Naive thymus-derived CD8-positive, alpha-beta T cell (primary cell): ENCODE data around the gene WWC2. TPM values are rescaled to one million over a fixed set of nuclear protein-coding genes. Genes with fewer than 3 reads are reported as not detected.

Experiments
- ATAC-seq, 2 donors: fragments of 150-1000 bp; cut with Tn5 transposase in 1 of 2; sonication (Bioruptor Pico), chemical (Tn5 transposase) in 1 of 2; 1 replicate in 1 of 2; 2 replicates in 1 of 2; pipeline ENCODE4 v1.10.0; 2021; ENCODE audit warnings: mild to moderate bottlenecking in 2 of 2, moderate library complexity in 2 of 2
- POLR2A ChIA-PET: fragments of 350-600 bp; sonication (Branson Sonifier 250); formaldehyde crosslinking; loops from one replicate; lab custom pipeline; 2021; ENCODE audit warnings: antibody characterized with exemption; lab: Charles Lee
- DNase-seq, 10 donors: peaks; one replicate each; pipeline versions ENCODE4 v3.0.0 to v3.0.0-alpha.2; 2020 to 2022
- H3K27ac Mint-ChIP-seq, 10 donors: one replicate each; pipeline ENCODE4 v1.8.0; 2020 to 2022; ENCODE audit warnings: mild to moderate bottlenecking in 10 of 10, mixed read lengths in 10 of 10, moderate library complexity in 4 of 10, inconsistent platforms in 1 of 10
- H3K27me3 Mint-ChIP-seq, 5 donors: one replicate each; pipeline ENCODE4 v1.8.0; 2021 to 2022; ENCODE audit warnings: mixed read lengths in 5 of 5
- H3K36me3 Mint-ChIP-seq, 3 donors: one replicate each; pipeline ENCODE4 v1.8.0; 2020 to 2022; ENCODE audit warnings: mixed read lengths in 3 of 3, mild to moderate bottlenecking in 2 of 3, inconsistent platforms in 1 of 3
- H3K4me1 Mint-ChIP-seq, 4 donors: one replicate each; pipeline ENCODE4 v1.8.0; 2021 to 2022; ENCODE audit warnings: mixed read lengths in 4 of 4
- H3K4me3 Mint-ChIP-seq, 10 donors: one replicate each; pipeline ENCODE4 v1.8.0; 2020 to 2022; ENCODE audit warnings: mild to moderate bottlenecking in 10 of 10, mixed read lengths in 10 of 10, moderate library complexity in 6 of 10, inconsistent platforms in 1 of 10
- H3K9me3 Mint-ChIP-seq, 9 donors: one replicate each; pipeline ENCODE4 v1.8.0; 2020 to 2022; ENCODE audit warnings: mixed read lengths in 9 of 9, mild to moderate bottlenecking in 3 of 9, inconsistent platforms in 1 of 9, moderate library complexity in 1 of 9
- polyA plus RNA-seq, 3 donors: library from polyadenylated mRNA; unstranded; fragments of 300-500 nt; fragmentation: Illumina TruSeq; gene quantifications; one replicate each; pipeline ENCODE4 v1.2.3, GENCODE V29; 2021
- total RNA-seq, 8 experiments: library from RNA in 2 of 8; stranded (reverse) in 2 of 8; gene quantifications; one replicate each; pipeline ENCODE4 v1.2.3 and lab custom pipeline; 2021 to 2026

The WWC2 gene
- total and polyA plus RNA-seq, 5 experiments from 2014 or later: 0.59 to 8.0 (median 1.0) TPM

DNA sequence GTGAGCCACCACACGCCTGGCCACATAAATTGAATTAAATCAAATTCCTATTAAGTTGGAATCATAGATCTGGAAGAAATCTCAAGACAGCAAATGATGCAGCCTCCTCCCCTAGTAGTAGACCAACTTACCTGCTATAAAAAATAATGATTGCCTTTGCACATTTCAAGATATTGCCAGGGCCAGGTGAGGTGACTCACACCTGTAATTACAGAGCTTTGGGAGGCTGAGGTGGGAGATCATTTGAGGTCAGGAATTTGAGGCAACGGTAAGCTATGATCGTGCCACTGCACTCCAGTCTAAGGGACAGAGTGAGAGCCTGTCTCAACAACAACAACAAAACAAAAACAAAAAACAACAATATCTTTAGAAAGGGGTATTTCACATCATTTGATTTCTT is 17.0 kb upstream of the WWC2 start:
- POLR2A ChIA-PET: interaction anchor here (0.7 kb wide), 1 partner anchor 14 kb away, joined by 10 read pairs; no protein-coding TSS in a partner anchor
- Mint-ChIP-seq H3K4me1 (no peaks in the 10 kb centered on the region), H3K27ac (no peak overlapping the region), H3K9me3 (no peaks in the 10 kb centered on the region), H3K4me3 (no peak overlapping the region), H3K36me3 (no peaks in the 10 kb centered on the region), H3K27me3 (peaks cover 0 to 2% (median 0%) of the 10 kb centered on the region in 5 donors)
- DNase-seq: no peak
- no peak for ATAC-seq

DNA sequence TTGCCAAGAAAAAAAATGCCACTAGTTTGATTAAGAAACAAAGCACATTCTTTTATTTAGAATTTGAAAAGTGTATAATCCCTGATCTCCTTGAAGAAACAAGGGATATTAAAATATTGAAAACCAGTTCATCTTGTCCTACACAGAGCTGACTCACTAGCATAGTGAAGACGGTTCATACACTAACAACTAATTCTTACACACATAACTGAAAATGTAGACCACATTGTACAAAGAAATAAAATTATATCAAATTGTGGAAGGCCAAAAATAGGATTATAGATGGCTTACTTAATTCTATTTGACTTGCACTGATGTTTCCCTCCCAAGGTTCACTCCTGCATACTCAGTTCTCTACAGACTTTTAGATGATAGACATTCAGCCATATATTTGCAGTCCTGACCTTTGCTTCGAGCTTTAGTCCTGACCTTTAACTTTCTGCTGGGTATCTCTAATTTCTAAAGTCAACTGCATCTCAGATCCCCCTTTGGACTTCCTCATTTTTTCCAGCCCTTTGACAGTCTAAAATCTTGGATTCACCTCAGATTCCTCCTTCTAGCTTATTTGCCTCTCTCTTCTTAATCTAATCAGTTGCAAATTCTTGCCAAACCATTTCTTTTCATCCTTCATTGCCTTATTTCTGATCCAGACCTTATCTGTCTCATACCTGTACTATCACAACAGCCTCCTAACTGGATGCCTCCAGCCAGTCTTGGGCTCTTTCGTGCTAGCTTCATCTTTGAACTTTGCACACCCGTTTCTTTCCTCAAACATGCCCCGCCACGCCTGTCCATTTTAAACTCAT is 4.5 kb upstream of the WWC2 start:
- peaks cover 2 to 13% (median 8%) of the 10 kb centered on the region in 4 donors for H3K4me1 Mint-ChIP-seq
- POLR2A ChIA-PET: no interaction called here
- H3K27ac Mint-ChIP-seq: peak overlapping the region in 3 of 10 donors; percentile 1 to 7 (median 6)
- H3K9me3 Mint-ChIP-seq: peaks cover 0 to 16% (median 3%) of the 10 kb centered on the region in 9 donors
- ATAC-seq: no peak
- DNase-seq: no peak
- peaks cover 0 to 14% (median 0%) of the 10 kb centered on the region in 5 donors for H3K27me3 Mint-ChIP-seq
- peaks cover 0 to 8% (median 2%) of the 10 kb centered on the region in 3 donors for H3K36me3 Mint-ChIP-seq
- H3K4me3 Mint-ChIP-seq: no peak overlapping the region

DNA sequence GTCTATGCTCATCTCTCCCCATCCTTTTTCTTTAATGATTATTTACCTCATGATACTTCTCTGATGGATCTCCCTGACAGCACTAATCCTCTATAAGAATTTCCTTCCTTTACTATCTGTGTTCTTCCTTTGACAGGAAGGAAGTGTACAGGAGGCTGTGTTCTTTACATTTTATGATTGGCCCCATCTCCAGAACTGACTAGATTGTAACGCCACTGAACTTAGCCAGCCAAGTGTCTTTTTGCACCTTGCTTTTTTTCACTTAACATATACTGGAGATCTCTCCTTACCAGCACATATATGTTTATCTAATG is 3.9 kb upstream of the WWC2 start:
- POLR2A ChIA-PET: no interaction called here
- DNase-seq (no peak), ATAC-seq (no peak)
- Mint-ChIP-seq H3K4me1 (peaks cover 2 to 15% (median 9%) of the 10 kb centered on the region in 4 donors), H3K4me3 (no peak overlapping the region), H3K27me3 (peaks cover 0 to 15% (median 0%) of the 10 kb centered on the region in 5 donors), H3K36me3 (peaks cover 0 to 2% (median 1%) of the 10 kb centered on the region in 3 donors), H3K9me3 (peaks cover 0 to 11% (median under 1%) of the 10 kb centered on the region in 9 donors), H3K27ac (peak overlapping the region in 2 of 10 donors; percentile 1)

DNA sequence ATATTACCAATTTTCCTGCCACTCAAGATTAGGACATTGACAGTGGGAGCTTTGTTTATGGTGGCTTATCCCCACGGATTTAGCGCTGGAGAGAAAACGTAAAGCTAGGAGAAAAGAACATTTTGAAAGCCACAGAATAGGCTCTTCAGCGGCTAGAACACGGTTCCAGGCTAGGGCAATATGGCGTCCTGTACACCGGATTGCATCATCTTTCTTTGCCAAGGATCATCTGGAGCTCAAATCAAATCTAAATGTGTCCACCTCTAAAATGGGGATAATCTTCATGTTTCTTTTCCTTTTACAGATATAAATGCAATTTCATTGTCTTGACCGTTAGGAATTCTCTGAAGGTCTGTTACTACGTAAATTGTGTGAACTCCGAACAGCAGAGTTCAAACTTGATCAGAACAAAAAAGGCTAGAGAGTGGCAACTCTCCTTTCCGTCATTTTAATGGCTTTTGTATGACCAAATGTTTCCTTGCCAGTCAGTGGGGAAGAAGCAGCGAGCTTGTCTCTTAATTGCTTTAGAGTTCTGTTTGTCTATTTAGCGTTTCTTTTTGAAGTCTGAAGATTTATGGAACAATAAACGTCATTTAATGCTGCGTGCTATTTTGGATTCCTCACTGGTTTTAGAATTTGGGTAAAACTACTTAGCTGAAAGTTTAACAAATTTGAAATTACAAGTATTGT is 2.6 kb upstream of the WWC2 start:
- H3K36me3 Mint-ChIP-seq: no peaks in the 10 kb centered on the region
- peaks cover 0 to 18% (median 0%) of the 10 kb centered on the region in 5 donors for H3K27me3 Mint-ChIP-seq
- H3K27ac Mint-ChIP-seq: no peak overlapping the region
- H3K4me3 Mint-ChIP-seq: peak overlapping the region in 6 of 10 donors; percentile 43 to 78 (median 70)
- DNase-seq (no peak), ATAC-seq (no peak)
- H3K4me1 Mint-ChIP-seq: peaks cover 2 to 18% (median 11%) of the 10 kb centered on the region in 4 donors
- POLR2A ChIA-PET: interaction anchor here (0.6 kb wide), 1 partner anchor 14 kb away, joined by 10 read pairs; no protein-coding TSS in a partner anchor
- H3K9me3 Mint-ChIP-seq: peaks cover 0 to 1% (median 0%) of the 10 kb centered on the region in 9 donors

DNA sequence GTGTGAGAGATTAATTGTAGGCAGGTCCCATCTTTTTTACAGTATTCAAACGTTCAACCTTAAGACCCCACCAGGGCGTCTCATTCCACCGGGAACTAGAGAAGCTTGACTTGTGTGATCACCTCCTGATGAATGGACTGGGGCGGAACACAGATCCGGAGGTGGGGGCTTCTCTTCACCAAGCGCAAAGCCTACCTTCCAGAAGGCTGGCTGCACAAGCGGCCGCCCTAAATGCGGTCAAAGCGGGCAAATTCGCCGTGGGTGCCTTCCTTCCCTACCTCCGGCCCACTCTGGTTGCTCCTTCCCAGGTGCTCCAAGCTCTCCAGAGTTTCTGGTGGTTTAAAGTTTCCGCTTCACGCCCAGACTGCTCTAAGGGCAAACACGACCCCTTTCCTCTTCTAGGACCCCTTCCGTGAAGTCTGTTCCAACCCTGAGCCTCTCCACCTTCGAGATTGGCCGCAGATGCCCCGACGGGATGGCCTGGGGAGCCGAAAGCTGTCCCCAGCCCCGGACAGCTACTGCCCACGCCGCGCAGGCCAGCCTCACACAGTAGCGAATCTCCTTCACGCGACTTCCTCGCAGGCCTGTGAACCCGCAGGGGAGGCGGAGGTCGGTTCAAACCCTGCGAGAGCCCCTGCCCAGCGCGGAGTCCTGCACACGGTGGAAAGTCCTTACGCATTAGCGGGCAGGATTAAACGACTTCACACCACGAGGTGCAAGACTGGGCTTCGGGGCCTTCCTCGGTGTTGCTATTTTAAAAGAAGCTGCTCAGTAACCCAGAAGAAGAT is 1.6 kb upstream of the WWC2 start:
- Mint-ChIP-seq H3K4me1 (peaks cover 2 to 18% (median 11%) of the 10 kb centered on the region in 4 donors), H3K27me3 (peaks cover 0 to 23% (median 6%) of the 10 kb centered on the region in 5 donors), H3K36me3 (no peaks in the 10 kb centered on the region), H3K9me3 (peaks cover 0 to 1% (median 0%) of the 10 kb centered on the region in 9 donors), H3K4me3 (peak overlapping the region; percentile 61 to 81 (median 73)), H3K27ac (peak overlapping the region in 8 of 10 donors; percentile 2 to 89 (median 49))
- POLR2A ChIA-PET: no interaction called here
- ATAC-seq (peak in 1 of 2 donors; percentile 2), DNase-seq (peak in 4 of 10 donors; percentile 2 to 56 (median 10))

DNA sequence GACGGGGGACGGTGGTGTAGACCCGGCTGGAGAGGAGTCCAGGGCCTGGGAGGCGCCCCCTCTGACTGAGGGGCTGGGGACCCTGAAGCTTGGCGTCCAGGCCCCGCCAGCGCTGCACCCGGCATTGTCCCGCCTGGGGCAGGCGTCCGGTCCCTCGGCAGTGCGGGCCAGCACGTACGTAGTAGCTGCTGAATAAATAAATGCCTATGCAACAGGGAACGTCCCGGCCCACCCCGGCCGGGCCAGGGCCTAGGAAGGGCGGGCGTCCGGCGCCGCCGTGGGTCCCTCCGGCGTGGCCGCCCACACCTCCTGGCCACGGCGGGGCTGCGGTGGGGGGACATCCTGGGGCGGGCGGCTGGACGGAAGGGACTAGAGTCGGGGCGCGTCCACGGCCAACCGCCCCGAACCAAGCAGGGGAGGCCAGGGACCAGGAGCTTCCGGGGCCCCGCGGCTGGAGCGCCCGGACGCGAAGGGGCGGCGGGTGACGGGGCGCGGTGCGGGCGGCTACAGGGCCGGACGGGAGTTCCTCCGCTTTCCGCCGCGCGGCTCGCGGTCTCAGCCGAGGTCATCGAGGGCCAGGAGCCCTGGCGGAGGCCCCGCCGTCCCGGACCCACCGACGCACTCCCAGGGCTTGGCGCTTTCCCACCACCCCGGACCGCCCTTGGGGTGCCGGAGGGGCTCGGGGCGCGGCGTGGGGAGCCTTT is 886 bp upstream of the WWC2 start:
- Mint-ChIP-seq H3K27ac (peak overlapping the region in 1 of 10 donors; percentile 80), H3K9me3 (peaks cover 0 to 1% (median 0%) of the 10 kb centered on the region in 9 donors), H3K36me3 (no peaks in the 10 kb centered on the region), H3K27me3 (peaks cover 0 to 29% (median 7%) of the 10 kb centered on the region in 5 donors), H3K4me1 (peaks cover 2 to 18% (median 11%) of the 10 kb centered on the region in 4 donors), H3K4me3 (peak overlapping the region; percentile 69 to 86 (median 74))
- peak; percentile 30 to 31 for ATAC-seq
- POLR2A ChIA-PET: interaction anchor here (0.8 to 1.2 kb wide), 3 partner anchors 18 to 345 kb away, joined by 3 read pairs; no protein-coding TSS in a partner anchor
- peak in 3 of 10 donors; percentile 10 to 36 (median 15) for DNase-seq

DNA sequence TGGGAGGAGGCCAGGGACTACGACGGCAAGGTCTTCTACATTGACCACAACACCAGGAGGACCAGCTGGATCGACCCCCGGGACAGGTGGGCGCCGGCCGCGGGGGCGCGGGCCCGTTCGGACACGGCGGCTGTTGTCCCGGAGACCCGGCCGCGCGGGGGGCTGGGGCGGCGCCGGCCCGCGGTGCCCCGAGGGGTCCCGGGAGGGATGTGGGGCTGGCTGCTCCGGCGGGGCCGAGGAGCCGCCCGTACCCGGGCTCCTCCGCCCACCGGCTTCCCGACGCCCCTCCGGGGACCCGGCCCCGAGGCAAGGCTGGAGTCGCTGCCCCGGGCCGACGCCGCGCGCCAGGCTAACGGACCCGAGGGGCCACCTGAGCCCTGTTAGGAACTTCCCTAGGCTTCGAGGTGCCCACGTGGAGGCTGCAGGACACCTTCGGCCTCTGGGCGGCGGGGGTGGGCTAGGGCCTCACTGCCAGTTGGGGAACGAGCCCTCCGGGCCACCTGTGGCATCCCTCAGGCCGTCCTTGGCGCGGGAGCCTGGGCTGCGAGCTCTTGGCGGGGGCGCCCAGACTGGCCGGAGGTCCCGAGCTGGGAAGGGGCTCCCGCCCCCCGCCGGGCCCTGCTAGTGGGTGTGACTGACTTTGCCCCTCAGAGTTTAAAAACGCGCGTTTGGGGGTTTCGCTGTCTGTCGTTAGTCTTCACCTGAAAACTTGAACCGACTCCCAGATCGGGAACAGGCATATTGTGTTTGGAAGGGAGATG is 660 bp downstream of the WWC2 start:
- peak overlapping the region; percentile 56 to 81 (median 75) for H3K4me3 Mint-ChIP-seq
- POLR2A ChIA-PET: interaction anchor here (1.2 kb wide), 1 partner anchor 16 kb away, joined by 3 read pairs; no protein-coding TSS in a partner anchor
- peak in 3 of 10 donors; percentile 7 to 12 (median 9) for DNase-seq
- peaks cover 0 to 1% (median 0%) of the 10 kb centered on the region in 9 donors for H3K9me3 Mint-ChIP-seq
- H3K36me3 Mint-ChIP-seq: no peaks in the 10 kb centered on the region
- peaks cover 0 to 29% (median 8%) of the 10 kb centered on the region in 5 donors for H3K27me3 Mint-ChIP-seq
- H3K4me1 Mint-ChIP-seq: peaks cover 2 to 17% (median 11%) of the 10 kb centered on the region in 4 donors
- ATAC-seq: peak; percentile 3 to 4
- peak overlapping the region in 2 of 10 donors; percentile 68 to 70 for H3K27ac Mint-ChIP-seq

DNA sequence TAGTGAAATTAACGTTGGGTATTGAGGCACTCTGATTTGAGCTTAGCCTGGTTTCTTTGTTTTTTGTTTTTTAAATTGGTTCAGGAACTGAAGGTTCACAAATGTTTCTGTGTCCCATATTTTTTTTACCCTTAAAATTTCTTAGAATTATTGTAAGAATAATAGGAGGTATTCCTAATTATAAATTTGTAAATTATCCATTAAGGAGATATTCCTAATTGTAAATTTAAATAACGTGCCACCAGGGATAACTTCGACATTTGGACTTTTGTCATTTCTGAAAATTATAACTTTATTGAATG is 1.2 kb downstream of the WWC2 start:
- POLR2A ChIA-PET: no interaction called here
- peak overlapping the region; percentile 56 to 81 (median 74) for H3K4me3 Mint-ChIP-seq
- H3K4me1 Mint-ChIP-seq: peaks cover 0 to 13% (median 11%) of the 10 kb centered on the region in 4 donors
- peaks cover 0 to 1% (median 0%) of the 10 kb centered on the region in 9 donors for H3K9me3 Mint-ChIP-seq
- no peak for DNase-seq
- peaks cover 0 to 29% (median 8%) of the 10 kb centered on the region in 5 donors for H3K27me3 Mint-ChIP-seq
- ATAC-seq: no peak
- peak overlapping the region in 2 of 10 donors; percentile 68 to 70 for H3K27ac Mint-ChIP-seq
- no peaks in the 10 kb centered on the region for H3K36me3 Mint-ChIP-seq

DNA sequence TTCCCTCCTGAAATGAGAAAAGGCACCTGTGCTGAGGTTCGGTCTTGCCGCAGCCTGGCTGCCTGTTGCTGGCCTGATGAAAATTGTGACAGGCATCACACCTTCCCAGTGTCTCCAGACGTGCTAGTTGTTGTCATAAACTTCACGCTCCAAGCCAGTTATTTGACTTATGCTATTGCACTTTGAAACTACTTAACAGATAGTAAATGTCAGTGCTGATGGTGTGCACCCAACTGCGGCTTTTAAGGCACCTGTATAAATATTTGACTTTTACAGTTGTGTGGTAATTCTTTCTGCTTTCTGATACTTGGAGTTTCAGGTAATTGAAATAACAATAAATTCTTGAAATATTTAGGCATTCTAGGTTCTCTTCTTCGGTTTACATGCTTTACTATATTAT is 1.8 kb downstream of the WWC2 start:
- Mint-ChIP-seq H3K27ac (no peak overlapping the region), H3K4me1 (peaks cover 0 to 13% (median 11%) of the 10 kb centered on the region in 4 donors), H3K9me3 (peaks cover 0 to 1% (median 0%) of the 10 kb centered on the region in 9 donors), H3K27me3 (peaks cover 0 to 29% (median 8%) of the 10 kb centered on the region in 5 donors), H3K4me3 (peak overlapping the region; percentile 5 to 81 (median 58)), H3K36me3 (no peaks in the 10 kb centered on the region)
- no peak for DNase-seq
- POLR2A ChIA-PET: no interaction called here
- no peak for ATAC-seq

DNA sequence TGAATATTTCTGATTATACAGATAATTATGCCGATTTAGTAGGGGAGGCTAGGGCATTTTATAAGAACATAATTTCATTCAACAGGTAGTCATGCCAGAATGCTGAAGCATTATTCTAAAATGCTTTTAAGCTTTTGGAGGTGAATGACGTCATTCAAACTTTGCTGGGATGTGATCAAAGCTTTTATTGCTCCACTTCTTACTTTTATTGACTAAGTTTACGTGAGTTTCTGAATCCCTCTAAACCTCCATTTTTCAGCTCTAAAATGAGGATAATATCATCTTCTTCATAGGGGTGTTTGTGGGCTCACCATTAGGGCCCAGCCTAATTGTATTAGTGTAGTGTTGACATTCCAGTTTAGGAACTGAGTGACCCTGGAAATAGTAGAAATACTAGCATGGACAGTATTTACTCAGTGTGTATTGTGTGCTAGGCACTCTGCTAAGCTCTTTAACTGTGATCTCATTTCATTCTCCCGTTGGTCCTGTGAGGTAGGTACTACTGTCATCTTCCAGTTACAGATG is 3.0 kb downstream of the WWC2 start:
- Mint-ChIP-seq H3K27ac (no peak overlapping the region), H3K9me3 (peaks cover 0 to 1% (median 0%) of the 10 kb centered on the region in 9 donors), H3K36me3 (no peaks in the 10 kb centered on the region), H3K4me3 (no peak overlapping the region), H3K4me1 (peaks cover 3 to 9% (median 8%) of the 10 kb centered on the region in 4 donors), H3K27me3 (peaks cover 7 to 25% (median 10%) of the 10 kb centered on the region in 5 donors)
- ATAC-seq (no peak), DNase-seq (no peak)
- POLR2A ChIA-PET: no interaction called here

DNA sequence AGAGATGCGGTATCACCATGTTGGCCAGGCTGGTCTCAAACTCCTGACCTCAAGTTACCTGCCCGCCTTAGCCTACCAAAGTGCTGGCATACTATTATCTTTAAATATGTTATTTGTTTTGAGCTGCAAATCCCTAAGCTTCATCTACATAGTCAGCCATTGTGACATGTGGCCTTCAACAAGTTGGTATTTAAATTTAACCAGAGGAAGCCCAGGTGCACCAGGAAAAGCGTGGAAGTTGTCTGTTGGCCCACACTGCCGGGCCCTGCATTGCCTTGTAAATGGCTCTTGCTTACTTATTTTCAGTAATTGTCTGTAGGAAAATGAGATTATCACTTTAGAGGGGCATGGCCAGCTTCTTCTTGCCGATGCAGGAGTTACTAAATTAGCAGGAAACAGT is 6.0 kb downstream of the WWC2 start:
- no peaks in the 10 kb centered on the region for H3K36me3 Mint-ChIP-seq
- no peak overlapping the region for H3K4me3 Mint-ChIP-seq
- H3K27me3 Mint-ChIP-seq: peaks cover 9 to 23% (median 15%) of the 10 kb centered on the region in 5 donors
- H3K9me3 Mint-ChIP-seq: no peaks in the 10 kb centered on the region
- DNase-seq (no peak), ATAC-seq (no peak)
- POLR2A ChIA-PET: no interaction called here
- no peak overlapping the region for H3K27ac Mint-ChIP-seq
- H3K4me1 Mint-ChIP-seq: peaks cover 0 to 6% (median 3%) of the 10 kb centered on the region in 4 donors
